Stimulated activated CD8-positive, alpha-beta memory T cell treated with anti-CD3 and anti-CD28 coated beads, Interleukin-7, amount 100 ng/mL, for 48 hours (primary cell): ENCODE results near the gene LDHD.
"Not testable (repeated sequence)": the region's sequence is repeated elsewhere in the genome, so short reads cannot be mapped to it uniquely, and the experiment has no call there.

Source experiments
- DNase-seq, 2 donors: peaks; one replicate each; pipeline ENCODE4 v3.0.0-alpha.2; 2020; ENCODE audit warnings: low read depth in 1 of 2; ENCODE audit errors: extremely low read depth in 1 of 2

The LDHD gene

DNA sequence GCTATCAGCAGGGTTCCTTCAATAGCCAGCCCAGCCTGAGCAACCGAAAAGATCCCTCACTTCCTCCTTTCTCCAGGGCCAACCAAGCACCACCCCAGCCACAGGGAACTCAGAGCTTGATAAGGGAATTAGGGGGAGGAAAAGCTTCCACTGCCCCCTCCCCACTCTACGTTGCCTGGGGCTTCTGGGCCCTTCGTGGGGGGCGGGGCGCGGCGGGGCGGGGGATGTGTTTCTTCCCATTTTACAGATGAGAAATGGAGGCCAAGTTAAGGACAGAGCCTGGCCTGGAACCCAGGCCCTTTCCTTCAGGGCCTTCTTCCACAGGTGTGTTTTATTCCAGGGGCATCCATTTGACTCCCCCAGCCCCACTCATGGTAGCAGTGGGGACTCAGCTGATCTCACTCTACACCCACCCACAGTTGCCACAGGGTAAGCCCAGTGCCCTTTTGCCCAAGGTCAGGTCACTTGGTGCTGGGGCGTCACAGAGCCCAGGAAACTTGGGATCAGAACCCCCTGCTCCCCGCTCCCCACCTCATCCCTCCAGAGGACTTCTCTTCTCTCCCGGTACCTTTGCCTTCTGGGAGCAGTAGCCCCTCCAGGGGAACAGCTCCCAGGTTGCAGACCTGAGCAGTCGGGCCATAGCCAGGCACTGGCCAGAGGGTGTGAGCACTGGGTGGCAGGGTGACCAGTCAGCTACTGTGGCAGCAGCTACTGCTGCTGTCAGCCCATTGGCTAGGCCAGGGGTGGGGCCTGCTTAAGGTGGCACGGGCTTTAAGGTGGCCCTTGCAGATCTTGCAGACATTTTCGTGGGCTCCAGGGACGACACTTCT lies at the start of gene LDHD:
Gene LDHD (minus strand): TSS at position 700 of the 830 bp plus-strand sequence. CDS start 60 bp downstream, at position 640.
- no peak for DNase-seq

DNA sequence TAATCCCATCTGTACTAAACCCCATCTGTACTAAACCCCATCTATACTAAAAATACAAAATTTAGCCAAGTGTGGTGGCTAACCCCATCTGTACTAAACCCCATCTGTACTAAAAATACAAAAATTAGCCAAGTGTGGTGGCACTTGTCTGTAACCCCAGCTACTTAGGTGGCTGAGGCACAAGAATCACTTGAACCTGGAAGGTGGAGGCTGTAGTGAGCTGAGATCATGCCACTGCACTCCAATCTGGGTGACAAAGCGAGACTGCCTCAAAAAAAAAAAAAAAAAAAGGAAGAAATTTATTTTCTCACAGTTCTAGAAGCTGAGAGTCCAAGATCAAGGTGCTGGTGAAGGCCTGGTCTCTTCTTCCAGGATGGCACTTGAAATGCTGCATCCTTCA lies 43.8 kb upstream of the LDHD start:
- DNase-seq, result no peak

DNA sequence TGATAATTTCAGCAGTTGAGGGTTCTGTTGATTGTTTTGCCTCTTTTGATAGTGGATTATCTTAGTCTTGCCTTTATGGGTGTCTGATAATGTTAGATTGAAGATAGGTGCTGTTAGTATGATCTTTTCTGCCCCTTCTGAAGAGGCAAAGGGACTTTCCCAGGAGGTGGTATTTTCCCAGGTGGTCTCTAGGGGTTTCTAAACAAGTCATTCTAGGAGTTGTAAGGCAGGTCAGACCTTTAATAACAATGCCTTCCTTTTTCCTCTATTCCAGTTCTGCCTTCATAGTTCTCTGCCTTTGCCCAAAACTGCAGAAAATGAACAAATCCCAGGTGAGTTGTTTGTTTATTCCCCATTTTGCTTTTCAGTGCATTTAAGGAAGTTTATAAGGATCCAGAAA lies 36.1 kb upstream of the LDHD start:
- no peak for DNase-seq

DNA sequence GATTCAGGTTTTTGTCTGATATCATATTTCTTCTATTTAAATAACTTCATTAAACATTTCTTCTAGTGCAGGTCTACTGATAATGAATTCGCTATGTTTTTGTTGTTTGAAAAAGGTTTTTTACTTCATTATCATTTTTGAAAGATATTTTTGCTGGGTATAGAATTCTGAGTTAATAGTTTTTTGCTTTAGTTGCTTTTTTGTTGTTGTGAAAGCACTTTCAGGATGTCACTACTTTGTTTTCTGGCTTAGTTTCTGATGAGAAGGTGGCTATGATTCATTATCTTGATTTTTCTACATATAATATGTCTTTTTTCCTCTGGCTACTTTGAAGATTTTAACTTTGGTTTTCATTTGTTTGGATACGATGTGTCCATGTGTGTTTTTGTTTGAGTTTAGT lies 35.2 kb upstream of the LDHD start:
- DNase-seq, result no peak

DNA sequence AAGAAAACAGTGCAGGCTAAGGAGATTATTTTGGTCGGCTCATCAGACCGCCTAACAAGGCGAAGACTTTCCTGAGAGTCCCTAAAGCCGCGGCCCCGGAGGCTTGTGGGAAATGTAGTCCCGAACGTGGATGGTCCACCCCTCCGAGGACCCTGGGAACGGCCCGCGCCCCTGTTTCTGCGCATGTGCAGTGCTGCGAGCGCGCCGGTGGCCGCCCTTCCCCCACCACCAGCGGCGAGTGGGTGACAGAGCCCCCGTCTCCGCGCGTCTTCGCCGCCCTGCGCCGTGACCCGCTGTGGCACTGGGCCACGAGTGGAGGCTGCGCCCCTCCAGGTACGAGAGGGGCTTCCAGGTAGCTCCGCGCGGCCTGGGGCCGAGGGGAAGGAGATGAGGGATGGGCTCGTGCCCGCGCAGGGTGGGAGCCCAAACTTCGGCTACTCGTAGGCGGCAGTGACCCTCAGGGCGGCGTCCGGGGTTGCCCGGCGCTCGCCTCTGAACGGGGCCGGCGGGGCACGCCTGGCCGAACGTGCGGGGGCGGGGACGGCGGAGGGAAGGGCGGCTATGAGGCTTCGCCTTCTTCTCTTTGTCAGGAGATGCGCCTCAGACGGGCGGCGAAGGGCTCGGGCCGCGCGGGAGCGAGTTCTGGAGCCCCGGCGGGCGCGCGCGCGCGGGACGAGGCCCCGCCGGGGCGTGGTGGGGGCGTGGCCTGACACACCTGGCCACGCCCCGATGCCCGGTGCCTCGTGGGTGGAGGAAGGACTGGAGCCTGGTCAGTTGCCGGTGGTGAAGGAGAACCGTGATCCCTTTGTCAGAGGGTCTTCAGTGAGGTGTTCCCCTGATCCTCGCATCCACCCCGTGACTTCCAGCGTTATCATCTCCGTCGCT lies 32.0 kb upstream of the LDHD start, which contains the start of gene ZFP1:
Gene ZFP1 (plus strand): TSS at position 214 of the 885 bp plus-strand sequence. CDS start 4,428 bp downstream, outside the sequence.
- DNase-seq, result peak; percentile 90 to 91

DNA sequence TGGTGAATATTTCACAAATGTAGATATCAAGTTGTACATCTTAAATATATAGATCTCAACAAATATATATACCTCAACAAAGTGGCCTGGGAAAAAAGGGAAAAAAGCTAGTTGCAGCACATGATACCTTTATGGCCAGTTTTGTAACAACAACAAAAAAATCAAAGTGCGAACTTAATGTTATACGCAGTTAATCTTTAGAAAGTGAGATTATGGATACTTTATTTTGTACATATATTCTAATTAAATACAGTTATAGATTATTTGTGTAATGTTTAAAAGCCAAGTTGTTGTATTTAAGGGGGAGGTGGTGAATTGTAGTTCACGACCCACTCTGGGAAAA lies 31.4 kb upstream of the LDHD start:
- no peak for DNase-seq

DNA sequence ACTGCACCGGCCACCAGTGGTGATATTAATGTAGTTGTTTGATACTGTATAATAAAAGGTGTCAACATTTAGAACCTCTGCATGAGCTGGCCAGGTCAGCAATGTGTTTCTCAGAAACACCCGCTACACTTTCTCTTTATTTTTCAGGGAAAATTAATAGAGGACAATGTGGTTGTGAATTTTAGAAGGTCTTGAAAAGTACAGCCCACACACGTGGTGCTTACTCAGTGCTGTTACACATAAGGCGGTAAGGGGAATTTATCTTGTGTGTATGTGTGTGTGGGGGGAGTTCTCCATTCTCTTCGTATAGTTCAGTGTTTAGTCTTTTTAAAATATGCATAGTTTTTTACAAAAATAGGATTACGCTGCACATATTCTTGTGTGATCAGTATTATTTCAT lies 27.4 kb upstream of the LDHD start:
- DNase-seq, result no peak

DNA sequence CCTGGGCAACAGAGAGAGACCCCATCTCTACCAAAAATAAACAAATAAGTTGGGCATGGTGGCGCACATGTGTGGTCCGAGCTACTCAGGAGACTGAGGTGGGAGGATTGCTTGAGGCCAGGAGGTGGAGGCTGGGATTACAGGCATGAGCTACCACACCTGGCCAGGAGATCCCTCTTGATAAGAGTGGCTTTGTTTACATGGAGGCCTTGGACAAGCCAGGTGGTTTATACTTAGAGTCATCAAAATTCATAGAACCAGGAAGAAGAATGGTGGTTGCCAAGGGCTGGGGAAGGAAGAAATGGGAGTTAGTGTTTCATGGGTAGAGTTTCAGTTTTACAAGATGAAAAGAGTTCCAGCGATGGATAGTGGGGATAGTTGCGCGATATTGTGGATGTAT lies 22.9 kb upstream of the LDHD start:
- no peak for DNase-seq

DNA sequence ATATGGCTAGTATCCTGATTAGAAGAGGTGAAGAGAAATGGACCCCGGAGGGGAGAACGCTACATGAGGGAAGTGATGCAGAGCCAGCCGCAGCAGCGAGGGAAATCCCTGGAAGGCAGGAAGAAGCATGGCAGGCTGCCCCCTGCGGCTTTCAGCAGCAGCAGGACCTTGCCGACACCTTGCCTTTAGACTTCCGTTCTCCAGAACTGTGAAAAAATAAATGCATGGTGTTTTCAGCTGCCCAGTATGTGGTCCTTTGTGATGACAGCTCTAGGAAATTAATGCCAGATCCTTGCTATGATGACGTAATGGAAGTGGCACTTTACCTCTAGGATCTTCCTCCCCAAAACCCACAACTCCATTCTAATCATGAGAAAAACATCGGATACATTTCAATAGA lies 22.1 kb upstream of the LDHD start:
- DNase-seq, result no peak

DNA sequence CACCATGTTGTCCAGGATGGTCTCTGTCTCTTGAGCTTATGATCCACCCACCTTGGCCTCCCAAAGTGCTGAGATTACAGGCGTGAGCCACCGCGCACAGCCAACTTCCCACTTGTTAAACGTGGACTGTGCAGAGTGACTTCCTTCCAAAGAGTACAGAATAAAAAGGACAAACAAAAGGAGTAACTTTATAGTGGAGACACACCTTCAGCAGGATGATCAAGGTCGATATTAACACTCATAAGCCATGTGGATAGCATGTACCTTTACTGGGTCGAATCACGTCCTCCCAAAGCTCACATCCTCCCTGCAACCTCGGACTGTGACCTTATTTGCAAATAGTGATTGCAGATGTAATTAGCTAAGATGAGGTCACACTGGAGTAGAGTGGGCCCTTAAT lies 21.7 kb upstream of the LDHD start:
- DNase-seq, result no peak

DNA sequence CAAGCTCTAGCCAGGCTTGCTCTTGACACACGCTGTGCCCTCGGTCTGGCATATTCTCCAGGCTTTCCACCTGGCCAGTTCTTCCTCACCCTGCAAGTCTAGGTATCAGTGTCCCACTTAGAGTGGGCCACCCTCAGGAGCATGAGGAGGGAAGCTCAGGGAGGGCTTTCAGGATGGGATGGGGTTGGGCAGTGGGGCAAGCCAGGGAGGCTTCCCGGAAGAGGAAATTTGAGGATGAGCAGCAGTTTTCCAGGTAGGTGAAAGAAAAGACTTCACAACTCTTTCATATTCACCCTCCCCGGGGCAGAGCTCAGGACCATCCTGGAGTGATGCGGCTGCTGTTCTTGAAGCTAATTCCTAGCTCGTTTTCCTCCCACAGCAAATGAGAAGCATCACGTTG lies 14.5 kb upstream of the LDHD start:
- no peak for DNase-seq

DNA sequence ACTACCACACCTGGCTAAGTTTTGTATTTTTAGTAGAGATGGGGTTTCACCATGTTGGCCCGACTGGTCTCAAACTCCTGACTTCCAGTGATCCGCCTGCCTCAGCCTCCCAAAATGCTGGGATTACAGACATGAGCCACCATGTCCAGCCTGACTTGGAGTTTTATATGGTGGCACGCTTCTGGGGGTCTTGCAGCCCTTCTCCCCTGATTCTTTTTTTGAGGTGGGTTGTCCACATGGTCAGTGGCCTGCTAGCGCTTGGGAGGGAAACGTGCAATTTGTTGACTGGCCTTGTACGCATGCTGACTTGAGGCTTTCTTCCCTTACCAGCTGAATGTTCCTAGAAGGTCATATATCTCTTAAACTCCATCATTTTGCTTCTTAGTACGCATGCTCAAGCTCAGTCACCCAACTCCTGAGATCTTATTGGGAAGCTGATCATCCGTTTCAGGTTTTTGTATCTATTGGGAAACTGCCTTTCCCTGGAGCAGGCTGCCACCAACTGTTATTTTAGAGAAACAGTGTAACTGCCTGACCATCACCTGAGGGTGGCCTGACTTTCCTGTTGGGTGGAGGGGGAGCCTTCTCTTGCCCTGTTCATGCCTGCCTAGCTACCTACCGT lies 13.7 kb upstream of the LDHD start:
- no peak for DNase-seq

DNA sequence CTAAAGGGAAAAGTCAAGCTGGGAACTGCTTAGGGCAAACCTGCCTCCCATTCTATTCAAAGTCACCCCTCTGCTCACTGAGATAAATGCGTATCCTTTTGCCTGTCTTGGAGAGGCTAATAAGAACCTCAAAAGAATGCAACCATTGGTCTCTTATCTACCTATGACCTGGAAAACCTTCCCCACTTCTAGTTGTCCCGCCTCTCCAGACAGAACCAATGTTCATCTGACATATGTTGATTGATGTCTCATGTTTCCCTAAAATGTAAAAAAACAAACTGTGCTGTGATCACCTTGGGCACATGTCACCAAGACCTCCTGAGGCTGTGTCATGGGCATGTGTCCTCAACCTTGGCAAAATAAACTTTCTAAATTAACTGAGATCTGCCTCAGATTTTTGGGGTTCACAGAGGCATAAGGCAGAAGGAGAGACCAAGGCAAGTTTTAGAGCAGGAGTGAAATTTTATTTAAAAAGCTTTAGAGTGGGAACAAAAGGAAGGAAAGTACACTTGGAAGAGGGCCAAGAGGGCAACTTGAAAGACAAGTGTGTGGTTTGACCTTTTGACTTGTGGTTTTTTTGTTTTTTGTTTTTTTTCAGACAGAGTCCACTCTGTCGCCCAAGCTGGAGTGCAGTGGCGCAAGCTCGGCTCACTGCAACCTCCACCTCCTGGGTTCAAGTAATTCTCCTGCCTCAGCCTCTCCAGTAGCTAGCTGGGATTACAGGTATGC lies 13.0 kb upstream of the LDHD start:
- DNase-seq, result not testable (repeated sequence)

DNA sequence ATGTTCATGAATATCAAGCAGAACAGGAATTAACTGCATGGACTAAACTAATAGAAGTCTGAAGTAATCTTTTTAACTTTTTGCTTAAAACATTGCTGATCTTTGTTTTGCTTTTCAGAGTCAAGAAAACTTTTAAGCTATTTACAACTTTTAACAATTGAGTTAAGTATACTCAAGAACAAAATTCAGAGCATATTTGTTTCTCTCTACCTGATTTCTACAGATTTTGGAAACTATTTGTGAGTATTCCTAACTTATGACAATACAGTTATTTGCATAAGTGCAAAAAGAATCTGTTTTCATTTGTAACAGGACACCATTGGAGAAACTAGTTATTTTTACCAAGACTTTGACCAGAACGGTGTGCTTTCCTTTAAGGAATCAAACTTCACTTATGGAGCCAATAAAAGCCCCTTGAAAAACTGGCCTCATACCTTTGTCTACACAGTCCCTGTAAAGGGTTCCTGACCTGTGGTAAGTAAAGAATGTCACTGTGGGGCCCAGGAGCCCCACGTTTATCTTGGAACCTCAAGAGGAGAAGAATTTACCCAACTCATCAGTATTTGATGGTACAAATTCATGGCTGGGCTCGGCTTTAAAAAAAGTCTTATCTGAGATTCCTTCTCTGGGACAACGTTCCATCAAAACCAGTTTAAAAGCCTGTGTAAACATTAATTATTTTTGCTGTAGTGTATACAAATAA lies 11.3 kb upstream of the LDHD start:
- DNase-seq, result no peak

DNA sequence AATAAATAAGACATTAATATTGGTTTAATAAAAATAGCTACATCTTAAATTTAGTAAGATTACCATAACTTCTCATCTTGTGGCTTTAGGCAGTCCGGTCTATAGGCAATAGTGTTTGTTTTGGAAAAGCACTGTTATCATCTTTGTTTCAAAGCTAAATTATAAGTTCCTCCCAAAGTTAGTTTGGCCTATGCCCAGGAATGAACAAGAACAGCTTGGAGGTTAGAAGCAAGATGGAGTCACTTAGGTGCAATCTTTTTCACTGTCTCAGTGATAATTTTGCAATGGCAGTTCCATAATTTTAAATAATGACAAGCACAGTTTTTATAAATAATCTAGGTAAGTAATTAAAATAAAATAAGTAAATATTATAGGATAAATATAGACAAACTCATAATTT lies 6.0 kb upstream of the LDHD start:
- no peak for DNase-seq

DNA sequence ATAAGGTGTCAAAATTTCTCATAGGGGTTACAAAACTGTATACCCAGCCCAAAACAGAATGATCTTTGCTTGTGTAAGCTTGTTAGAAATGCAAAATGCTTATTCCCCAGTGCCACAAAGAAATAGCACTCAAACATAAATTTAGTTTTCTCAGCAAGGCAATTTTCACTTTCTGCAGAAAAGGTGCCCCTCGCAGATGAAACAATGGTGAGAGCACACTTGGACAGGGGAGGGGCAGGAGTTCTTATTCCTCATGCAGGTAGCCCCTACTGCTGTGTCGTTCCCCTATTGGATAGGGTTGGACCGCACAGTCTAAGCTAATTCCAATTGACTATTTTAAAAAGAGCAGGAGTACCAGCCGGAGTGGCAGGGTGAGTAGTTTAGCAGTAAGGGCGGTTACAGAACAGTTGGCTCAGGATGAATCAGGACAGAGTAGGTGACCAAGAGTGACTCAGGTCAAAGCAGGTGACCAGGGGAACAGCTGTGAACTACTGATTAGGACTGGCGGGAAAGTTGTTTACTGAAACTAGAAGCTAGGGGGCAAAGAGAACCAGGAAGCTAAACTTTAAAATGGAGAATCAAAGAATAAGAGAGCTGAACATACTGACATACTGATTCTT lies 5.5 kb upstream of the LDHD start:
- DNase-seq, result no peak

DNA sequence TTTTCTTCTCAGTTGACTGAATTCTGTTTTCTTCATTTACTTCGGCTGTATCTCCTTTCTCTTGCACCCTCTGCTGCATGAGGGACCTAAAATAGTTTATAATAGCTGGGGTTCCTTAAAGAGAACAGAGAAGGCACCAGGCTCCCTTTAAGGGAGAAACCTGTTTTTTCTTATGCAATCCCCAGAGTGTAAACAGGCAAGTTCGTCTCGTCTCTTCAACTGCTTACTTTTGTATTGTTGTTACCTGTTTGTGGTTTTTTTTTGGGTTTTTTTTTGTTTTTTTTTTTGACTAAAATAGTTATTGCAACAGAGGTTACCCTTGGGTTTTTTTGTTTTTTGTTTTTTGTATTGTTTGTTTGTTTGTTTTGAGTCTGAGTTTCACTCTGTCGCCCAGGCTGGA lies 3.7 kb upstream of the LDHD start:
- no peak for DNase-seq

DNA sequence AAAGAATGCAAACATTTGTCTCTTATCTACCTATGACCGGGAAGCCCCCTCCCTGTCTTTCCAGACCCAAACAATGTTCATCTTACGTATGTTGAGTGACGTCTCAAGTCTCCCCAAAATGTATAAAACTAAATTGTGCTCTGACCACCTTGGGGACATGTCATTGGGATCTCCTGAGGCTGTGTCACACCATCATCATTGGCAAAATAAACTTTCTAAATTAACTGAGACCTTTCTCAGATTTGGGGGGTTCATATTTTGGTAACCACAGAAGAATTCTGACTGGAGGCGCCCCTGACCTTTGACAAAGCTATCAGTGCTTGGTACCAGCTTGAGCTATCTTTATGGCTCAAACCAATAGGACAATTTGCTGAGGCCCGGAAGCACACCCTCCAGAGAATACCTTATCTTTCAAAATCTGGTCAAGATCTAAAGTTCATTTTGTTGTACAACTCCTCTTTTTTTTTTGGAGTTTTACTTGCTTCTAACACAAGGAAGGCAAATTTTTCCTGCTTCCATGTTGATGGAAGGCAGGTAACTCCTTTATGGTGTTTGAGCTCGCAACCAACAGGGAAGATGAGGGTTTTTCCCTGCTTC lies 2.5 kb upstream of the LDHD start:
- DNase-seq, result no peak

DNA sequence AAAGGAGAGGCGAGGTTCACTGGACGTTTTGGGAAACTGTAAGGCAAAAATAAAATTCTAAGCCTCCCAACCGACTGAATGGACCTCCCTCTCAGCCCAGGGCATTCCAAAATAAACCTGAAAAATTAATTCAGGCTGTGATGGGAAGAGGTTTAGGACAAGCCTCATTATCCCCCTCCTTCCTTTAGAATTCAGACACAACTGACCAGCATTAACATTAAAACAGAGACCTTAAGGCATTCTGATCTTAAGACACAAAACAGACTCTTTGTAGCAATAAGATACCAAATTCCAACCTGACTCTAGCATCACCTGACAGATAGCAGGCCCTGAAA lies 298 bp upstream of the LDHD start:
- DNase-seq, result no peak
